GM10266 (cell line): Measurements from ENCODE around the gene TPSAB1.

Experiments used
- DNase-seq: peaks from one replicate; pipeline ENCODE4 v3.0.0; 2012; ENCODE audit errors: extremely low spot score
- CTCF ChIP-seq: IDR thresholded peaks from 2 replicates; pipeline ENCODE4 v1.5.1; 2012; ENCODE audit warnings: mild to moderate bottlenecking, low read depth; ENCODE audit not compliant: control insufficient read depth, insufficient read depth; ENCODE audit errors: missing control alignments

Gene TPSAB1

GRCh38 chr16:1204933-1205332, 35.6 kb upstream of the TPSAB1 start:
- TF ChIP-seq CTCF = no peak
- DNase-seq = no peak

- TF ChIP-seq CTCF = no peak
- no peak for DNase-seq
These were observed 34.2 kb upstream of the TPSAB1 start for GRCh38 chr16:1206326-1206725.

GRCh38 chr16:1206786-1207185, 33.7 kb upstream of the TPSAB1 start:
- DNase-seq = no peak
- no peak for TF ChIP-seq CTCF

GRCh38 chr16:1208239-1208830, 32.2 kb upstream of the TPSAB1 start:
- DNase-seq = no peak
- no peak for TF ChIP-seq CTCF

- DNase-seq = no peak
- no peak for TF ChIP-seq CTCF
These were observed 31.4 kb upstream of the TPSAB1 start for GRCh38 chr16:1209081-1209480.

- no peak for TF ChIP-seq CTCF
- no peak for DNase-seq
These were observed 30.0 kb upstream of the TPSAB1 start for GRCh38 chr16:1210461-1210860.

GRCh38 chr16:1211451-1212268, 28.8 kb upstream of the TPSAB1 start:
- TF ChIP-seq CTCF = no peak
- DNase-seq = no peak
